DMS53 treated with DMSO at 0.1 percent for 48 hours (cell line): ENCODE results near the gene PRKACA.
A peak's percentile ranks its signal among the peaks of the same experiment; 100 is the strongest.
"Not testable (repeated sequence)": the region's sequence is repeated elsewhere in the genome, so short reads cannot be mapped to it uniquely, and the experiment has no call there.

ENCODE experiments used
- DNase-seq: peaks from one replicate; lab custom pipeline; 2025; ENCODE audit not compliant: unreplicated experiment; lab: John Stamatoyannopoulos, UW

Gene PRKACA

DNA sequence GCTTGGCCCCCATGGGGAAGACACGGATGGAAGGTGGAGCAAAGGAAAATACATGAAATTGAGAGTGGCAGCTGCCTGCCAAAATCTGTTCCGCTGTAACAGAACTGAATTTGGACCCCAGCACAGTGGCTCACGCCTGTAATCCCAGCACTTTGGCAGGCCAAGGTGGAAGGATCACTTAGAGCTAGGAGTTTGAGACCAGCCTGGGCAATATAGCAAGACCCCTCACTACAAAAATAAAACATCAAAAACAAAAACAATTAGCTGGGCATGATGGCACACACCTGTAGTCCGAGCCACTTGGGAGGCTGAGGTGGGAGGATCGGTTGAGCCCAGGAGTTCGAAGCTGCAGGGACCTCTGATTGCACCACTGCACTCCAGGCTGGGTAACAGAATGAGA lies 65.1 kb downstream of the PRKACA start:
- no peak for DNase-seq

GRCh38 chr19:14051980-14052379 lies 65.6 kb downstream of the PRKACA start:
- DNase-seq: no peak

- DNase-seq: not testable (repeated sequence)
These were observed 66.6 kb downstream of the PRKACA start for GRCh38 chr19:14050961-14051360.

- DNase-seq: no peak
These were observed 67.0 kb downstream of the PRKACA start for GRCh38 chr19:14050512-14050911.

GRCh38 chr19:14048443-14049153 lies 69.0 kb downstream of the PRKACA start:
- peak; percentile 27 for DNase-seq

DNA sequence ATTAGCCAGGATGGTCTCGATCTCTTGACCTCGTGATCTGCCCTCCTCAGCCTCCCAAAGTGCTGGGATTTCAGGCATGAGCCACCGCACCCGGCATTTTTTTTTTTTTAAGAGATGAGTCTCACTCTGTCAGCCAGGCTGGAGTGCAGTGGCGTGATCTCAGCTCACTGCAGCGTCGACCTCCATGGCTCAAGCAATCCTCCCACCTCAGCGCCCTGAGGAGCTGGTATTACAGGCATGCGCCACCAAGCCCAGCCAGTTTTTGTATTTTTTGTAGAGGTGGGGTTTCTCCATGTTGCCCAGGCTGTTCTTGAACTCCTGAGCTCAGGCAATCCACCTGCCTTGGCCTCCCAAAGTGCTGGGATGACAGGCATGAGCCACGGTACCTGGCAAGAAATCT lies 69.7 kb downstream of the PRKACA start:
- not testable (repeated sequence) for DNase-seq

DNA sequence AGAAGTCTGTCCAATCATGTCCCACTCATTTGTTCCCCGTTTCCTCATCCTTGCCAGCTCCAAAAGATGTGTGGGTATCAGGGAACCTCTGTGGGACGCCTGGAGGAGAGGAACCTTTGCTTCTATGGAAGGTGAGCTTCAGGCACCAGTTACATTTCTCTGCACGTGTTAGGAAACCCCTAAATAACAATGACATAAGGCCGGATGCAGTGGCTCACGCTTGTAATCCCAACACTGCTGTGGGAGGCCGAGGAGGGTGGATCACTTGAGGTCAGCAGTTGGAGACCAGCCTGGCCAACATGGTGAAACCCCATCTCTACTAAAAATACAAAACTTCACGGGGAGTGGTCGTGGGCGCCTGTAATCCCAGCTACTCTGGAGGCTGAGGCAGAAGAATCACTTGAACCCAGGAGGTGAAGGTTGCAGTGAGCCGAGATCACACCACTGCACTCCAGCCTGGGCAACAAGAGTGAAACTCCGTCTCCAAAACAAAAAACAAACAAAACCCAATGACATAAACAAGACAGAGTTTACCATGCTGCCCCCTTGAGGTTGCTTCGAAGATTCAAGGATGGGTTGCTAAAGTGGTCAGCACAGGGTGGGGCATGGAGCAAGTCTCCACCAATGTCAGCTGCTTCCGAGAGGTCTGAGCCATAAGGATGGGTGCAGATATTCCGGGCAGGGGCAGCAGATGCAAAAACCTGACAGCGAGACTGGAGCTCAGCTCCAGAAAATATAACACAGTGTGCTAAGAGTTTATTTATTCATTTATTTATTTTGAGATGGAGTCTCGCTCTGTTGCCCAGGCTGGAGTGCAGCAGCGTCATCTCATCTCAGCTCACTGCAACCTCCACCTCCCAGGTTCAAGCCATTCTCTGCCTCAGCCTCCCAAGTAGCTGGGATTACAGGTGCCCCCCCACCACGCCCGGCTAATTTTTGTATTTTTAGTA lies 74.6 kb downstream of the PRKACA start:
- not testable (repeated sequence) for DNase-seq
